Measurements from ENCODE around the gene FAF1. TPM values are rescaled to one million over a fixed set of nuclear protein-coding genes. Genes with fewer than 3 reads are reported as not detected.

FAF1 gene
- total RNA-seq, 4 donors from 2014 or later = 23.8 to 64.6 (median 43.9) TPM

DNA sequence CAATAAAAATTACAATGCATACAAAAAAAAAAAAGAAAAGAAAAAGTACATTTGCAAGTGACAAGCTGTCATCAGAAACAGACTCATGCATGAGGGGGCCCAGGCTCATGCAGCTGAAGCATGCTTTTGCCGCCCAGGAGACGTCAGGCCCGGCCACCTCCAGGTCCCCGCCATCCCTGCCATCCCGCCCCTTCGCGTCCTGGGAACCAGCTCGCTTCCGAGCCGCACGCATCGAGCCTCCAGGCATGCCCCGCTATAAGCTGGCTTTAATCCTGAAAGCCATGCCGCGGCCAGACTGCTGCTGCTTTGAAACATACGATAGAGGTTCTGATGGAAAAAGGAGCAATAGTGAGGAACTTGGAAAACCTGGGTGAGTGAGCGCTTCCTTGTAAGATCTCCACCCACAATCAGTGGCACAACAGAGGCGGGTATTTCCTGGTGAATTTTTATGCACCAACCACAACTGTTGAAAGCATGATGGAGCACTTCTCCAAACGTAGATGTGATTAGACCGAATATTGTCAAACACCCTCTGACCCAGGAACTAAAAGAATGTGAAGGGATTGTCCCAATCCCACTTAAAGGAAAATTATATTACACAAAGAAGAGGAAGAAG, 113.7 kb downstream of the FAF1 start:
- H3K4me3 ChIP-seq = no peak overlapping the region
- H3K27ac ChIP-seq = no peak overlapping the region
- TF ChIP-seq POLR2A (IDR thresholded peaks at IDR 0.05) = no peak
- TF ChIP-seq, protein P1, sequence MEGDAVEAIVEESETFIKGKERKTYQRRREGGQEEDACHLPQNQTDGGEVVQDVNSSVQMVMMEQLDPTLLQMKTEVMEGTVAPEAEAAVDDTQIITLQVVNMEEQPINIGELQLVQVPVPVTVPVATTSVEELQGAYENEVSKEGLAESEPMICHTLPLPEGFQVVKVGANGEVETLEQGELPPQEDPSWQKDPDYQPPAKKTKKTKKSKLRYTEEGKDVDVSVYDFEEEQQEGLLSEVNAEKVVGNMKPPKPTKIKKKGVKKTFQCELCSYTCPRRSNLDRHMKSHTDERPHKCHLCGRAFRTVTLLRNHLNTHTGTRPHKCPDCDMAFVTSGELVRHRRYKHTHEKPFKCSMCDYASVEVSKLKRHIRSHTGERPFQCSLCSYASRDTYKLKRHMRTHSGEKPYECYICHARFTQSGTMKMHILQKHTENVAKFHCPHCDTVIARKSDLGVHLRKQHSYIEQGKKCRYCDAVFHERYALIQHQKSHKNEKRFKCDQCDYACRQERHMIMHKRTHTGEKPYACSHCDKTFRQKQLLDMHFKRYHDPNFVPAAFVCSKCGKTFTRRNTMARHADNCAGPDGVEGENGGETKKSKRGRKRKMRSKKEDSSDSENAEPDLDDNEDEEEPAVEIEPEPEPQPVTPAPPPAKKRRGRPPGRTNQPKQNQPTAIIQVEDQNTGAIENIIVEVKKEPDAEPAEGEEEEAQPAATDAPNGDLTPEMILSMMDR (IDR thresholded peaks at IDR 0.05) = no peak
- H3K4me1 ChIP-seq = no peaks in the 10 kb centered on the region
- no peak for DNase-seq
- no peaks in the 10 kb centered on the region for H3K9me3 ChIP-seq
- no peaks in the 10 kb centered on the region for H3K36me3 ChIP-seq
- intact Hi-C loops (cut with DNase I) = no loop called here
- 93 to 95% methylated on average over 17 to 20 of the region's 20 CpGs for WGBS, 2 donors
- H3K27me3 ChIP-seq = no peaks in the 10 kb centered on the region

DNA sequence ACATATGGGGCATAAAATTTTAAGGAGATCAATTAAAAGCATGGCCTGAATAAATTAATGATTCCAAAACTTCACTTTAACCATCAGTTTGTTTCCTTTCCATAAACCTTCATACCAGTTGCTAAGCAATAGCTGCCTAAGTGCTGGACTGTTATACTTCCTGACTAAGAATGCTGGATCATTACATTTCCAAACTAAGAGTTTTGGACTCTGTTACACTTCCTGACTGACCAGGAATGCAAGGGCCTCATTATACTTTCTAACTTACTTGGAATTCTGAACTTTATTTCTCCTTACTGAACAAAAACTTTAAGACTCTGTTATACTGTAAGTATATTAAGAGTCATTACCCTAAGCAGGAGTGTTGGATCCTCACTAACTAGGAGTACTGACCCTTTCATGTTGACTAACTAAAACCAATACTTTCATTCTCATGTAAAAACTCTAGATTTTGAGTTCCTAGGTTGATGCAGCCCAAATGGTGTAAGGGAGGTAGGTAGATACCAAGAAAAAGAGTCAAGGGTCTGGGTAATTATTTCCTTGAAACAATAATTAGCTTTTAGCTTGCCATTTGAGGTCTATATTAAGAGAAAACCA, 118.2 kb downstream of the FAF1 start:
- H3K4me1 ChIP-seq = no peaks in the 10 kb centered on the region
- no peaks in the 10 kb centered on the region for H3K27me3 ChIP-seq
- intact Hi-C loops (cut with DNase I) = no loop called here
- no peaks in the 10 kb centered on the region for H3K9me3 ChIP-seq
- no peak overlapping the region for H3K27ac ChIP-seq
- no peak for DNase-seq
- no peaks in the 10 kb centered on the region for H3K36me3 ChIP-seq
- TF ChIP-seq POLR2A (IDR thresholded peaks at IDR 0.05) = no peak
- TF ChIP-seq, protein P1 (IDR thresholded peaks at IDR 0.05) = no peak
- H3K4me3 ChIP-seq = no peak overlapping the region

DNA sequence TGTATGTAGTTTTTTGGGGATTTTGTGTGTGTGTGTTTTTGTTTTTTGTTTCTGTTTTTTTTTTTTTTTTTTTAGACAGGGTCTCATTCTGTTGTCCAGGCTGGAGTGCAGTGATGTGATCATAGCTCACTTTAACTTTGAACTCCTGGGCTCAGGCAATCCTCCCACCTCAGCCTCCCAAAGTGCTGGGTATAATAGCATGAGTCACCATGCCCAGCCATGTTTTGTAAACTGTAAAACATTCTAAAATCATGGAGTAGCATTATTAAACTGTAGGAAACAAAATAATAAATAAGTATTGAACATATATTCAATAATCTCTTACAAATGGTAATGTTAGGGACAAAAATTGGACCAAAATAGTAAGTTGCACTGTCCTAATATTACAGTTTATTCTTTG, 124.0 kb downstream of the FAF1 start:
- H3K27ac ChIP-seq = no peak overlapping the region
- TF ChIP-seq POLR2A (IDR thresholded peaks at IDR 0.05) = no peak
- TF ChIP-seq, protein P1 (IDR thresholded peaks at IDR 0.05) = no peak

GRCh38 chr1:50833216-50833615, 126.9 kb downstream of the FAF1 start:
- Histone ChIP-seq H3K27ac (no peak overlapping the region), H3K27me3 (no peaks in the 10 kb centered on the region), H3K4me1 (peaks cover 0 to 15% (median 0%) of the 10 kb centered on the region in 3 donors), H3K4me3 (no peak overlapping the region), H3K36me3 (no peaks in the 10 kb centered on the region), H3K9me3 (no peaks in the 10 kb centered on the region)
- WGBS, 2 donors = 92 to 93% methylated on average over 1 of the region's 1 CpG
- intact Hi-C loops (cut with DNase I) = no loop called here
- no peak for TF ChIP-seq POLR2A (IDR thresholded peaks at IDR 0.05)
- TF ChIP-seq, protein P1 (IDR thresholded peaks at IDR 0.05) = no peak
- DNase-seq = no peak

More for the DNA sequence above, 124.0 kb downstream of the FAF1 start:
- H3K4me1 ChIP-seq = no peaks in the 10 kb centered on the region
- H3K4me3 ChIP-seq = no peak overlapping the region
- H3K27me3 ChIP-seq = no peaks in the 10 kb centered on the region
- no peaks in the 10 kb centered on the region for H3K9me3 ChIP-seq
- no peak for DNase-seq
- no peaks in the 10 kb centered on the region for H3K36me3 ChIP-seq
- intact Hi-C loops (cut with DNase I) = no loop called here

DNA sequence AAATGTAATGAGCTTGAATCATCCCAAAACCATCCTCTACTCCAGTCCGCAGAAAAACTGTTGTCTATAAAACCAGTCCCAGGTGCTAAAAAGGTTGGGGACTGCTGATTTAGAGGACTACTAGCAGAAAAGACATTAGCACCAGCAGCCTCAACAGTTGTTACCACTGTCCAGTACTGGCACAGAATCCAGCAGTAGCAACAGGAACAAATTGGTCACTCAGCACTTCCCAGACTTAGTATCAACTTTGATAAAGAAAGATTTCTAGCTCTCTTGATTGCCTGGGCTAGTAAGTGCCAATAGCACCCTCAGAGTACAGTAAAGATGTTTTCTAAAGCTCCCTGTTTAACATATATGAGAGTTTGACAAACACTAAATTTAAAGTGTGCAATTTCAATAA, 127.9 kb downstream of the FAF1 start:
- Histone ChIP-seq H3K27ac (no peak overlapping the region), H3K4me3 (no peak overlapping the region), H3K27me3 (no peaks in the 10 kb centered on the region), H3K4me1 (peaks cover 0 to 15% (median 0%) of the 10 kb centered on the region in 3 donors), H3K36me3 (no peaks in the 10 kb centered on the region), H3K9me3 (no peaks in the 10 kb centered on the region)
- TF ChIP-seq POLR2A (IDR thresholded peaks at IDR 0.05) = no peak
- TF ChIP-seq, protein P1 (IDR thresholded peaks at IDR 0.05) = no peak
- WGBS, 2 donors = 100% methylated on average over 1 of the region's 1 CpG
- DNase-seq = no peak
- intact Hi-C loops (cut with DNase I) = no loop called here

Data from esophagus squamous epithelium (tissue), 5 donors.